Keratinocyte (primary cell): ENCODE data around the gene KRTAP3-3. TPM values are rescaled to one million over a fixed set of nuclear protein-coding genes. Genes with fewer than 3 reads are reported as not detected.

ENCODE experiments used
- DNase-seq: peaks from one replicate; pipeline ENCODE4 v3.0.0-alpha.2; 2011; ENCODE audit warnings: low read depth, missing footprints, low spot score
- FAIRE-seq: peaks from 2 replicates; lab custom pipeline; 2011; peaks lifted over from hg19 to GRCh38; lab: Jason Lieb, UNC
- H2AFZ ChIP-seq: 2 replicates; pipeline ENCODE4 v1.6.0; 2012; ENCODE audit warnings: low read length, control low read depth, inconsistent platforms; ENCODE audit not compliant: control insufficient read depth
- H3K27ac ChIP-seq: 2 replicates; pipeline ENCODE4 v1.5.1; 2011; ENCODE audit warnings: low read length; ENCODE audit not compliant: control insufficient read depth, insufficient read depth
- H3K27me3 ChIP-seq: 3 replicates; pipeline ENCODE4 v1.6.0; 2011; ENCODE audit warnings: low read length; ENCODE audit not compliant: control insufficient read depth, insufficient read depth; ENCODE audit errors: extremely low read depth
- H3K36me3 ChIP-seq, 2 experiments: 2 replicates in 1 of 2; 3 replicates in 1 of 2; pipeline ENCODE4 v1.5.1; 2011; ENCODE audit warnings: low read length in 2 of 2, mild to moderate bottlenecking in 1 of 2; ENCODE audit not compliant: control insufficient read depth in 2 of 2, insufficient read depth in 2 of 2; ENCODE audit errors: extremely low read depth in 1 of 2
- H3K4me1 ChIP-seq: 3 replicates; pipeline ENCODE4 v1.5.1; 2011; ENCODE audit warnings: low read length; ENCODE audit not compliant: control insufficient read depth, insufficient read depth; ENCODE audit errors: extremely low read depth
- H3K4me2 ChIP-seq: 3 replicates; pipeline ENCODE4 v1.6.0; 2011; ENCODE audit warnings: low read depth, low read length; ENCODE audit not compliant: control insufficient read depth, insufficient read depth; ENCODE audit errors: extremely low read depth
- H3K4me3 ChIP-seq, 3 experiments: fragments of 200-600 bp in 1 of 3; sonication (generic) in 1 of 3; 2 replicates in 2 of 3; 3 replicates in 1 of 3; pipeline ENCODE4 v1.5.1; 2011 to 2016; ENCODE audit warnings: low read length in 3 of 3, mild to moderate bottlenecking in 3 of 3, control low read depth in 2 of 3, inconsistent platforms in 1 of 3, low read depth in 1 of 3, mixed read lengths in 1 of 3, mixed run types in 1 of 3, moderate library complexity in 1 of 3; ENCODE audit not compliant: control insufficient read depth in 2 of 3, insufficient read depth in 2 of 3; ENCODE audit errors: extremely low read depth in 1 of 3
- H3K79me2 ChIP-seq: 2 replicates; pipeline ENCODE4 v1.6.0; 2012; ENCODE audit warnings: low read length; ENCODE audit not compliant: control insufficient read depth, insufficient read depth
- H3K9ac ChIP-seq: 3 replicates; pipeline ENCODE4 v1.6.0; 2011; ENCODE audit warnings: low read length; ENCODE audit not compliant: control insufficient read depth, insufficient read depth; ENCODE audit errors: extremely low read depth
- H3K9me1 ChIP-seq: 3 replicates; pipeline ENCODE4 v1.6.0; 2011; ENCODE audit warnings: low read length; ENCODE audit not compliant: control insufficient read depth, insufficient read depth; ENCODE audit errors: extremely low read depth
- H3K9me3 ChIP-seq: 2 replicates; pipeline ENCODE4 v1.5.1; 2012; ENCODE audit warnings: low read depth, low read length; ENCODE audit not compliant: control insufficient read depth
- H4K20me1 ChIP-seq: 3 replicates; pipeline ENCODE4 v1.6.0; 2011; ENCODE audit warnings: low read length; ENCODE audit not compliant: control insufficient read depth, insufficient read depth; ENCODE audit errors: extremely low read depth
- CTCF ChIP-seq, 3 experiments: IDR thresholded peaks in 1 of 3; conservative IDR thresholded peaks in 1 of 3; optimal IDR thresholded peaks in 1 of 3; 2 replicates in 2 of 3; 3 replicates in 1 of 3; pipeline versions ENCODE3 to v1.5.1; 2011; ENCODE audit warnings: low read length in 3 of 3, mild to moderate bottlenecking in 3 of 3, moderate library complexity in 2 of 3, control low read depth in 1 of 3, inconsistent platforms in 1 of 3; ENCODE audit not compliant: insufficient read depth in 2 of 3; ENCODE audit errors: extremely low read depth in 1 of 3
- EZH2 ChIP-seq: IDR thresholded peaks from one replicate; pipeline ENCODE4 v1.6.1; 2012; ENCODE audit warnings: inconsistent platforms, mild to moderate bottlenecking, low read length, moderate library complexity
- dilution Hi-C: fragments of 300-500 bp; cut with MboI; formaldehyde crosslinking; loops from one replicate; pipeline ENCODE4 v1.7.0; 2020; ENCODE audit warnings: low sequenced_read_pairs; ENCODE audit not compliant: extremely low pct_ligation_motif_present
- polyA plus RNA-seq, 5 experiments: library from polyadenylated mRNA; depleted of rRNA in 3 of 5; stranded (reverse) in 3 of 5; stranded (forward) in 1 of 5; unstranded in 1 of 5; fragments of >200 nt; gene quantifications; 1 replicate in 1 of 5; 2 replicates in 3 of 5; 3 replicates in 1 of 5; pipeline versions ENCODE4 v1.2.1 to v1.2.3, GENCODE V29; 2011 to 2012; ENCODE audit warnings: missing spikeins in 2 of 5, low read depth in 1 of 5, low replicate concordance in 1 of 5

The KRTAP3-3 gene
- polyA plus RNA-seq, 1 donor (not counting 4 experiments of a cell fraction or from before 2014, with no cell fraction given): not detected

DNA sequence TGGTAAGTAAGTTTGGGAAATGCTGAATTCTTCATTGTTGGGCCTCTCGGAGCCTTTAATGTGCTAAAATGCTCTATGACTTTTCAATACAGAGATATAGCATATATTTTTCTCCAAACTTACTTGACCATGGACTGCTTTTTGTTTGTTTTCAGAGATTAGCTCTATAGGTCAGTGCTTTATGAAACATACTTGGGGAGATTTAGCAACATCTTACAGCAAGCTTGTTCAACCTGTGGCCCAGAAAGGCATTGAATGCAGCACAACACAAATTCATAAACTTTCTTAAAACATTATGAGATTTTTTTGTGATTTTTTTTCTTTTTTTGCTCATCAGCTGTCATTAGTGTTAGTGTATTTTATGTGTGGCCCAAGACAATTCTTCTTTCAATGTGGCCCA, 16.0 kb upstream of the KRTAP3-3 start:
- no peak for TF ChIP-seq EZH2
- TF ChIP-seq CTCF (optimal IDR thresholded peaks at IDR 0.05 in 1 of 3, IDR thresholded peaks at IDR 0.05 in 1 of 3, conservative IDR thresholded peaks at IDR 0.05 in 1 of 3; ENCODE audit: extremely low read depth in 1 of 3, insufficient read depth in 2 of 3, low read length in 3 of 3): no peak
- Histone ChIP-seq H4K20me1 (no peaks in the 10 kb centered on the region), H3K4me2 (no peak overlapping the region), H2AFZ (no peak overlapping the region), H3K4me3 (no peak overlapping the region), H3K9me1 (no peaks in the 10 kb centered on the region), H3K9me3 (no peaks in the 10 kb centered on the region), H3K27me3 (no peaks in the 10 kb centered on the region), H3K4me1 (no peaks in the 10 kb centered on the region), H3K9ac (no peak overlapping the region), H3K36me3 (no peaks in the 10 kb centered on the region), H3K79me2 (no peaks in the 10 kb centered on the region), H3K27ac (no peak overlapping the region)
- FAIRE-seq: no peak
- dilution Hi-C loops: no loop called here
- no peak for DNase-seq

- Histone ChIP-seq H3K27me3 (no peaks in the 10 kb centered on the region), H2AFZ (no peak overlapping the region), H3K4me2 (no peak overlapping the region), H3K9me3 (no peaks in the 10 kb centered on the region), H3K9ac (no peak overlapping the region), H3K27ac (no peak overlapping the region), H3K4me3 (no peak overlapping the region), H3K79me2 (no peaks in the 10 kb centered on the region), H3K9me1 (no peaks in the 10 kb centered on the region), H3K36me3 (no peaks in the 10 kb centered on the region), H3K4me1 (no peaks in the 10 kb centered on the region), H4K20me1 (no peaks in the 10 kb centered on the region)
- dilution Hi-C loops: no loop called here
- no peak for DNase-seq
- FAIRE-seq: peak; percentile 9
- TF ChIP-seq EZH2: no peak
- TF ChIP-seq CTCF (optimal IDR thresholded peaks at IDR 0.05 in 1 of 3, IDR thresholded peaks at IDR 0.05 in 1 of 3, conservative IDR thresholded peaks at IDR 0.05 in 1 of 3; ENCODE audit: extremely low read depth in 1 of 3, insufficient read depth in 2 of 3, low read length in 3 of 3): no peak
Observed at GRCh38 chr17:41009301-41009760, 15.4 kb upstream of the KRTAP3-3 start.
